ENCODE data around the gene MAPT. TPM values are rescaled to one million over a fixed set of nuclear protein-coding genes. Genes with fewer than 3 reads are reported as not detected.

MAPT gene
- total RNA-seq, 1 experiment from 2014 or later: 37.5 TPM

DNA sequence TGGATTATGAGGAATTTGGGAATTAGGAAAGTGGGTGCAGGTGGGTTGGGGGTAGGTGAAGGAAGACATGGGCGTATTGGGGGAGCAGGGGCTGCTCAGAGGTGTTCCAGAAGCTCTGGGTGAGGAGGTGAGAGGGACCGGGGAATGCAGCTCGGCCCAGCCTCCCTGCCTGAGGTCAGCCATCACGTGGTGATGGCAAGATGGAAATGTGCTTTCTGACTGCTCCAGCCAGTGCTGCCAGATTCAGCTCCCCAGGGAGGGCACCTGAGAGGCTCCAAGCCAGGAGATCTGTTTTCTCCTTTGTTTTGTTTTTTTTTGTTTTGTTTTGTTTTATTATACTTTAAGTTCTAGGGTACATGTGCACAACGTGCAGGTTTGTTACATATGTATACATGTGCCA lies 69.5 kb downstream of the MAPT start (continued):
- no peak for TF ChIP-seq ZBTB33 (IDR thresholded peaks at IDR 0.05; ENCODE audit: extremely low read depth, insufficient replicate concordance, low read length)
- TF ChIP-seq, protein P1, sequence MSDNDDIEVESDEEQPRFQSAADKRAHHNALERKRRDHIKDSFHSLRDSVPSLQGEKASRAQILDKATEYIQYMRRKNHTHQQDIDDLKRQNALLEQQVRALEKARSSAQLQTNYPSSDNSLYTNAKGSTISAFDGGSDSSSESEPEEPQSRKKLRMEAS (IDR thresholded peaks at IDR 0.05): no peak
- no peak for TF ChIP-seq SRF (IDR thresholded peaks at IDR 0.05; ENCODE audit: low read depth)
- no peak for TF ChIP-seq POLR2AphosphoS5 (IDR thresholded peaks at IDR 0.05; ENCODE audit: low read depth, low read length)
- TF ChIP-seq FOSL1 (IDR thresholded peaks at IDR 0.05; ENCODE audit: low read depth): no peak
- TF ChIP-seq EZH2phosphoT487 (IDR thresholded peaks at IDR 0.05; ENCODE audit: borderline replicate concordance): no peak
- no peak for TF ChIP-seq ELF1 (IDR thresholded peaks at IDR 0.05; ENCODE audit: borderline replicate concordance, low read depth)

GRCh38 chr17:45964634-45965033 lies 70.3 kb downstream of the MAPT start:
- RAD21 ChIA-PET (ENCODE audit: low non-redundant PET in 1 of 2, low total read pairs in 2 of 2, uncharacterized antibody in 2 of 2, unreplicated experiment in 2 of 2): no interaction called here
- Histone ChIP-seq H3K27me3 (ENCODE audit: insufficient read depth, low read length) (no peaks in the 10 kb centered on the region), H3K4me2 (ENCODE audit: low read length) (no peak overlapping the region), H3K9me3 (ENCODE audit: control insufficient read depth in 1 of 2, insufficient read depth in 1 of 2, low read depth in 1 of 2, low read length in 2 of 2) (no peaks in the 10 kb centered on the region), H2AFZ (ENCODE audit: low read depth, low read length, poor library complexity, severe bottlenecking) (no peak overlapping the region), H3K27ac (ENCODE audit: low read depth, low read length) (no peak overlapping the region), H3K36me3 (ENCODE audit: control insufficient read depth in 1 of 2, insufficient read depth in 2 of 2, low read length in 2 of 2) (no peaks in the 10 kb centered on the region), H4K20me1 (ENCODE audit: insufficient read depth) (no peaks in the 10 kb centered on the region), H3K9me2 (ENCODE audit: insufficient read depth) (no peaks in the 10 kb centered on the region), H3K4me1 (ENCODE audit: control insufficient read depth in 1 of 2, insufficient read depth in 2 of 2, low read length in 2 of 2) (peaks cover 0 to 7% of the 10 kb centered on the region in 2 experiments; a peak in 1 of 4 replicates), H3K4me3 (replicated peaks in 1 of 2; ENCODE audit: low read depth in 1 of 2, low read length in 2 of 2) (no peak overlapping the region), H3K9ac (ENCODE audit: low read length) (no peak overlapping the region), H3K79me2 (ENCODE audit: insufficient read depth, low read length) (no peaks in the 10 kb centered on the region)
- CTCF ChIA-PET: no interaction called here
- POLR2A ChIA-PET: no interaction called here
- TF ChIP-seq, protein P2, sequence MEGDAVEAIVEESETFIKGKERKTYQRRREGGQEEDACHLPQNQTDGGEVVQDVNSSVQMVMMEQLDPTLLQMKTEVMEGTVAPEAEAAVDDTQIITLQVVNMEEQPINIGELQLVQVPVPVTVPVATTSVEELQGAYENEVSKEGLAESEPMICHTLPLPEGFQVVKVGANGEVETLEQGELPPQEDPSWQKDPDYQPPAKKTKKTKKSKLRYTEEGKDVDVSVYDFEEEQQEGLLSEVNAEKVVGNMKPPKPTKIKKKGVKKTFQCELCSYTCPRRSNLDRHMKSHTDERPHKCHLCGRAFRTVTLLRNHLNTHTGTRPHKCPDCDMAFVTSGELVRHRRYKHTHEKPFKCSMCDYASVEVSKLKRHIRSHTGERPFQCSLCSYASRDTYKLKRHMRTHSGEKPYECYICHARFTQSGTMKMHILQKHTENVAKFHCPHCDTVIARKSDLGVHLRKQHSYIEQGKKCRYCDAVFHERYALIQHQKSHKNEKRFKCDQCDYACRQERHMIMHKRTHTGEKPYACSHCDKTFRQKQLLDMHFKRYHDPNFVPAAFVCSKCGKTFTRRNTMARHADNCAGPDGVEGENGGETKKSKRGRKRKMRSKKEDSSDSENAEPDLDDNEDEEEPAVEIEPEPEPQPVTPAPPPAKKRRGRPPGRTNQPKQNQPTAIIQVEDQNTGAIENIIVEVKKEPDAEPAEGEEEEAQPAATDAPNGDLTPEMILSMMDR (IDR thresholded peaks at IDR 0.05 in 2 of 3, conservative IDR thresholded peaks at IDR 0.05 in 1 of 3; ENCODE audit: borderline replicate concordance in 1 of 3, insufficient read depth in 1 of 3, low read depth in 2 of 3, low read length in 2 of 3): no peak
- TF ChIP-seq ELF1 (IDR thresholded peaks at IDR 0.05; ENCODE audit: borderline replicate concordance, low read depth) (no peak), SIN3A (IDR thresholded peaks at IDR 0.05; ENCODE audit: low read depth) (no peak), YY1 (IDR thresholded peaks at IDR 0.05; ENCODE audit: extremely low read depth, insufficient replicate concordance, low read depth, low read length) (no peak), POLR2A (IDR thresholded peaks at IDR 0.05; ENCODE audit: borderline replicate concordance, extremely low read depth, insufficient read depth, insufficient read length) (no peak), SRF (IDR thresholded peaks at IDR 0.05; ENCODE audit: low read depth) (no peak), ZFX (IDR thresholded peaks at IDR 0.05) (no peak)
- DNase-seq (ENCODE audit: low read depth, low spot score) (no peak), ATAC-seq (no peak)
- BruUV-seq (replicated peaks): no TSS peak
- intact Hi-C loops (cut with micrococcal nuclease): no loop called here

Measured in HCT116 (cell line).